Measurements from ENCODE around the gene ZNF878.

DNA sequence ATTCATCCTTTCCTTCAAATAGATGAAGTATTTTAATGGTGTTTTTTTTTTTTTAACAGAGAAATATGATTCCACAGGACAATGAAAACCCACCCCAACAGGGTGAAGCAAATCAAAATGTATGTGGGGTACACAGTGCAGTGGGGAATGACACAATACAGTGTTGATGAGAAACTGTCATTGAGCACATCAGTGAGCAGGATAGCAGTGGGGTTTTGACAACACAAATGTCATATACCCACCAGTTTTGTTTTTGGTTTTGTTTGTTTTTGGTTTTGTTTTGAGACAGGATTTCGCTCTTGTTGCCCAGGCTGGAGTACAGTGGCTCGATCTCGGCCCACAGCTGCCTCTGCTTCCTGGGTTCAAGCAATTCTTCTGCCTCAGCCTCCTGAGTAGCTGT, 41.0 kb upstream of the ZNF878 start:
- TF ChIP-seq, protein P1, sequence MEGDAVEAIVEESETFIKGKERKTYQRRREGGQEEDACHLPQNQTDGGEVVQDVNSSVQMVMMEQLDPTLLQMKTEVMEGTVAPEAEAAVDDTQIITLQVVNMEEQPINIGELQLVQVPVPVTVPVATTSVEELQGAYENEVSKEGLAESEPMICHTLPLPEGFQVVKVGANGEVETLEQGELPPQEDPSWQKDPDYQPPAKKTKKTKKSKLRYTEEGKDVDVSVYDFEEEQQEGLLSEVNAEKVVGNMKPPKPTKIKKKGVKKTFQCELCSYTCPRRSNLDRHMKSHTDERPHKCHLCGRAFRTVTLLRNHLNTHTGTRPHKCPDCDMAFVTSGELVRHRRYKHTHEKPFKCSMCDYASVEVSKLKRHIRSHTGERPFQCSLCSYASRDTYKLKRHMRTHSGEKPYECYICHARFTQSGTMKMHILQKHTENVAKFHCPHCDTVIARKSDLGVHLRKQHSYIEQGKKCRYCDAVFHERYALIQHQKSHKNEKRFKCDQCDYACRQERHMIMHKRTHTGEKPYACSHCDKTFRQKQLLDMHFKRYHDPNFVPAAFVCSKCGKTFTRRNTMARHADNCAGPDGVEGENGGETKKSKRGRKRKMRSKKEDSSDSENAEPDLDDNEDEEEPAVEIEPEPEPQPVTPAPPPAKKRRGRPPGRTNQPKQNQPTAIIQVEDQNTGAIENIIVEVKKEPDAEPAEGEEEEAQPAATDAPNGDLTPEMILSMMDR (IDR thresholded peaks at IDR 0.05) = no peak
- no peak for TF ChIP-seq POLR2A (IDR thresholded peaks at IDR 0.05)
